Effector memory CD8-positive, alpha-beta T cell (primary cell): ENCODE results near the gene SF3B4.
A peak's percentile ranks its signal among the peaks of the same experiment; 100 is the strongest.

ENCODE experiments used
- ATAC-seq: fragments of 150-1000 bp; cut with Tn5 transposase; replicated peaks from 2 replicates; pipeline ENCODE4 v1.10.0; 2021; ENCODE audit warnings: mild to moderate bottlenecking, moderate library complexity
- DNase-seq, 3 experiments: peaks; one replicate each; pipeline ENCODE4 v3.0.0; 2021
- H3K27ac Mint-ChIP-seq, 2 donors: one replicate each; pipeline ENCODE4 v1.8.0; 2022; ENCODE audit warnings: mild to moderate bottlenecking in 2 of 2, mixed read lengths in 2 of 2, moderate library complexity in 2 of 2
- H3K27me3 Mint-ChIP-seq, 2 donors: one replicate each; pipeline ENCODE4 v1.8.0; 2022; ENCODE audit warnings: mixed read lengths in 2 of 2
- H3K36me3 Mint-ChIP-seq: one replicate; pipeline ENCODE4 v1.8.0; 2022; ENCODE audit warnings: mild to moderate bottlenecking, moderate library complexity, mixed read lengths; ENCODE audit not compliant: insufficient read depth
- H3K4me1 Mint-ChIP-seq, 2 donors: one replicate each; pipeline ENCODE4 v1.8.0; 2022; ENCODE audit warnings: low read depth in 2 of 2, mixed read lengths in 2 of 2
- H3K4me3 Mint-ChIP-seq, 2 donors: one replicate each; pipeline ENCODE4 v1.8.0; 2022; ENCODE audit warnings: mild to moderate bottlenecking in 2 of 2, mixed read lengths in 2 of 2, moderate library complexity in 2 of 2
- H3K9me3 Mint-ChIP-seq, 2 donors: one replicate each; pipeline ENCODE4 v1.8.0; 2022; ENCODE audit warnings: mixed read lengths in 2 of 2

The SF3B4 gene

DNA sequence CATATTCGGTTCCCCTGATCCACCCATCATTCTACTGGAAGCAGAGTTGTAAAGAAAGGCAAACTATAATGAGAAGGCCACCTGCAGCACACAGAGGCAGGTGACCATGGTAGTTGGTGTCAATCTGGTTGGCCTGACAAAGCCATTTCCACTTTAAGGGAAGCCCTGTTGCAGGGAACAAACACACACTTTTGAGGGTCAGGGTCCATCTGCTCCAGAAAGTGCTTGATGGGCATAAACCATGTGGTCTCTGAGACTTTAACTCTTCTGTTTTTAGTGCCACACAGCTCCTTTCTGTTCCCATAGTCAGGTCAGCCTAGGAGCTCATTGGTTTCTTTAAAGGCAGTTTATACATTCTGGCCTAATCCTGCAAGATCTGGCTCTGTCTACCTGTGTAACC is 45.7 kb downstream of the SF3B4 start:
- Mint-ChIP-seq H3K9me3 (no peaks in the 10 kb centered on the region), H3K4me3 (no peak overlapping the region), H3K4me1 (peaks cover 9 to 10% of the 10 kb centered on the region in 2 donors), H3K36me3 (peaks cover 5% of the 10 kb centered on the region), H3K27ac (peak overlapping the region in 1 of 2 donors; percentile 36), H3K27me3 (no peaks in the 10 kb centered on the region)
- ATAC-seq (no peak), DNase-seq (no peak)

- no peaks in the 10 kb centered on the region for H3K27me3 Mint-ChIP-seq
- peak overlapping the region; percentile 1 to 11 for H3K4me3 Mint-ChIP-seq
- peak overlapping the region; percentile 1 to 48 for H3K27ac Mint-ChIP-seq
- no peak for DNase-seq
- no peaks in the 10 kb centered on the region for H3K9me3 Mint-ChIP-seq
- H3K36me3 Mint-ChIP-seq, result peaks cover 5% of the 10 kb centered on the region
- H3K4me1 Mint-ChIP-seq, result peaks cover 9 to 10% of the 10 kb centered on the region in 2 donors
- peak; percentile 65 for ATAC-seq
Measured at GRCh38 chr1:149879556-149879955, 48.0 kb downstream of the SF3B4 start.

DNA sequence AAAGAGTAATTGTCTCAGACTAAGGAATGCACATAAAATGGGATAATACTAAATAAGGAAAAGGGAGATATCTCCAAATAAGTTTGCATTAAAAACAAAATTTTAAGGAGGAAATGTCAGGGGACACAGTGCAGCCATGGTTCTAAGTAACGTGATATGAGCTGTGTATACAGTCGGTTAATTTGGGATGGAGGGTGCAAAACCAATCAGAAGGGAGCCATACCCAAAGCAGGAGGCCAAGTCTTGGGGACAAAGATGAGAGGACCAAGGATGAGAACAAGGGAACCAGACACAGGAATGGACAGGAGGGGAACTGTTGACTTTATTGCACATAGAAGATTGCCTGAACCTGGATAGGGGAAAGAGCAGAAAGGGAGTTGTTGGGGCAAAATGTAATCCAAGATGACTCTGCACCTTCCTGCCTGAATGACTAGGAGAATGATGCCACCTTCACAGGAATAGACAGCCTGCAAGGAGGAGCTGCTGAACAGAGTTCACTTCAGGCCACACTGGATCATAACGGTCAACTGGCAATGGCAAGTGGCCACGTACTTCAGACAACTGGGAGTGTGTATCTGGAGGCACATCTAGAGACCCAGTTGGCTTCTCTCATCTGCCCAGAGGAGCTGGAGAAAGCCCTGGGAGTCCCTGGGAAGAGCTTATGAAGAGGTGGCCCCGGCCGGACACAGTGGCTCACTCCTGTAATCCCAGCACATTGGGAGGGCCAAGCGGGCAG is 50.2 kb downstream of the SF3B4 start:
- no peaks in the 10 kb centered on the region for H3K27me3 Mint-ChIP-seq
- no peak overlapping the region for H3K4me3 Mint-ChIP-seq
- DNase-seq (no peak), ATAC-seq (no peak)
- no peak overlapping the region for H3K27ac Mint-ChIP-seq
- no peaks in the 10 kb centered on the region for H3K9me3 Mint-ChIP-seq
- H3K36me3 Mint-ChIP-seq, result no peaks in the 10 kb centered on the region
- peaks cover 6 to 9% of the 10 kb centered on the region in 2 donors for H3K4me1 Mint-ChIP-seq
